Breast epithelium (tissue), 3 donors: Measurements from ENCODE around the gene OAS1.

Source experiments
- POLR2A ChIP-seq: fragments of 450-650 bp; IDR thresholded peaks from one replicate; pipeline ENCODE4 v1.6.1; 2016; ENCODE audit warnings: antibody characterized with exemption, mild to moderate bottlenecking, moderate library complexity
- POLR2AphosphoS5 ChIP-seq, 3 donors: sonication (generic); formaldehyde crosslinking; IDR thresholded peaks; one replicate each; pipeline ENCODE4 v1.6.1; 2017; ENCODE audit warnings: antibody characterized with exemption in 3 of 3
- TF ChIP-seq, protein P1 (sequence below), 3 donors: fragments of 450-650 bp; IDR thresholded peaks; one replicate each; pipeline ENCODE4 v1.5.1; 2016 to 2017; ENCODE audit warnings: antibody characterized with exemption in 3 of 3, mild to moderate bottlenecking in 3 of 3, moderate library complexity in 3 of 3

DNA sequence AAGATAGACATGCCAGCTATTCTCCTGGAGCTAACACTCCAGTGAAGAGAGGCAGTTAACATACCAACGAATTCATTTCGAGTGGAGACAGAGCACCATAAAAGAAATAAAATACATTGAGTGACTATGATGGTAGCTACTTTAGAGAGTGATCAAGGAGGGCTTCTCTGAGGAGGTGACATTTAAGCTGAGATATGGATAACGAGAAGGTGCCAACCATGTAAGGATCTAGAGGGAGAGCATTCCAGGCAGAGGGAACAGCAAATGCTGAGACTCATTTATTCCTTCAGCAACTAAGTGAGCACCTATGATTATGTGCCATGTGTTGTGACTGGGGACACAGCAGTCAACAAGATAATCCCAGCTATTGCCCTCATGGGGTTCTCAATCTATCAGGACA is 28.3 kb upstream of the OAS1 start:
- TF ChIP-seq, protein P1, sequence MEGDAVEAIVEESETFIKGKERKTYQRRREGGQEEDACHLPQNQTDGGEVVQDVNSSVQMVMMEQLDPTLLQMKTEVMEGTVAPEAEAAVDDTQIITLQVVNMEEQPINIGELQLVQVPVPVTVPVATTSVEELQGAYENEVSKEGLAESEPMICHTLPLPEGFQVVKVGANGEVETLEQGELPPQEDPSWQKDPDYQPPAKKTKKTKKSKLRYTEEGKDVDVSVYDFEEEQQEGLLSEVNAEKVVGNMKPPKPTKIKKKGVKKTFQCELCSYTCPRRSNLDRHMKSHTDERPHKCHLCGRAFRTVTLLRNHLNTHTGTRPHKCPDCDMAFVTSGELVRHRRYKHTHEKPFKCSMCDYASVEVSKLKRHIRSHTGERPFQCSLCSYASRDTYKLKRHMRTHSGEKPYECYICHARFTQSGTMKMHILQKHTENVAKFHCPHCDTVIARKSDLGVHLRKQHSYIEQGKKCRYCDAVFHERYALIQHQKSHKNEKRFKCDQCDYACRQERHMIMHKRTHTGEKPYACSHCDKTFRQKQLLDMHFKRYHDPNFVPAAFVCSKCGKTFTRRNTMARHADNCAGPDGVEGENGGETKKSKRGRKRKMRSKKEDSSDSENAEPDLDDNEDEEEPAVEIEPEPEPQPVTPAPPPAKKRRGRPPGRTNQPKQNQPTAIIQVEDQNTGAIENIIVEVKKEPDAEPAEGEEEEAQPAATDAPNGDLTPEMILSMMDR (IDR thresholded peaks at IDR 0.05): no peak
- TF ChIP-seq POLR2A (no peak), POLR2AphosphoS5 (IDR thresholded peaks at IDR 0.05) (no peak)
